Measurements from ENCODE around the gene BLZF1.

GRCh38 chr1:169326261-169326955 lies 41.6 kb upstream of the BLZF1 start:
- no peak for TF ChIP-seq CTCF (IDR thresholded peaks at IDR 0.05; ENCODE audit: low read depth, low read length)
- no peak for TF ChIP-seq POLR2A (IDR thresholded peaks at IDR 0.05; ENCODE audit: extremely low read depth, insufficient read length)
- TF ChIP-seq MAX (IDR thresholded peaks at IDR 0.05; ENCODE audit: low read depth, low read length): no peak

Data from NB4 (cell line).